GM18498 (cell line): ENCODE data around the gene ST6GALNAC5.
"Not testable (repeated sequence)": the region's sequence is repeated elsewhere in the genome, so short reads cannot be mapped to it uniquely, and the experiment has no call there.

ENCODE experiments used
- ATAC-seq: cut with Tn5 transposase; IDR thresholded peaks from one replicate; pipeline ENCODE4 v1.9.1; 2021; ENCODE audit warnings: mild to moderate bottlenecking, moderate library complexity; ENCODE audit not compliant: unreplicated experiment

Gene ST6GALNAC5

DNA sequence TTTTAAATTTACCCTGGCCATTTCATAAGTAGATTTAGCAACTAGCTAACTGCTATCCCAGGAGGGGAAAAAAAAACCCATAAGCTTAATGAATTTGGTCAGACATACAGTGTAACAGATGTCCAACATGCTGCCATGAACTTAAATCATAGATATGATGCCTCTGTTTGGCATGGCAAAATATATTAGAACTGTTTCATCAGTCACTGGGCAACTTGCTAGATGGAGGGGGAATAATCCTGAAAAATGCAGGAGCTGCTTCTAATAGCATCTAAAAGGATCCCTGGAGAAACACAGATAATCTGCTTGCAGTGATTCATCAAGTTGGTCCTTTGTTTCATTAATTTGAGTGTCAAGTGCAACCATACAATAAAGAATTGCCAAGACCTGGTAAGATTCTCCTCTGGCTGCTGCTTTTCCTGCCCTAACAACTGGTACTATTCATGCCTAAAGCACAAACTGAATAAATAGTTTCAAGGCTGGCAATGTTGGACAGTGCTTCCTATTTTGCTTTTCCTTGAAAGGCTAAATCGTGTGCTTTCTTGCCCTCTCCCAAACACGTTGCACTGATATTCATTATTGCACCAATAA lies 1.5 kb upstream of the ST6GALNAC5 start:
- ATAC-seq: no peak

DNA sequence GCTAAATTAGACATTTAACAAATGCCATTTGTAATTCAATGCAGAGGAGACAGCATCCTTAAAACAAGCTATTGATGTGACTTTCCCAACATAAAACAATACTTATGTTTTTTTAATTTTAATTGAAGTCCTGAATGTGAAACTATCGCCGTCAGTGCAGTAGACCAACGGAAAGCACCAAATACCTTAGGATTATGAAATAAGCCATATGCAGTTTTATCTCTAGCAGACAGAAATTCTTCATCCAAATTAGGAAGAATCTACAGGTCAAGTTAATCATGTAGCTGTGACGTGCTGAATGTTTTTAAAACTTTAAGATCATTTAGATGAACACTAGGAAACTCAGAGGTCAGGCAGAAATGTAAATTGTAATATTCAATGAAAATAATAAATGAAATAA lies 714 bp upstream of the ST6GALNAC5 start:
- no peak for ATAC-seq

DNA sequence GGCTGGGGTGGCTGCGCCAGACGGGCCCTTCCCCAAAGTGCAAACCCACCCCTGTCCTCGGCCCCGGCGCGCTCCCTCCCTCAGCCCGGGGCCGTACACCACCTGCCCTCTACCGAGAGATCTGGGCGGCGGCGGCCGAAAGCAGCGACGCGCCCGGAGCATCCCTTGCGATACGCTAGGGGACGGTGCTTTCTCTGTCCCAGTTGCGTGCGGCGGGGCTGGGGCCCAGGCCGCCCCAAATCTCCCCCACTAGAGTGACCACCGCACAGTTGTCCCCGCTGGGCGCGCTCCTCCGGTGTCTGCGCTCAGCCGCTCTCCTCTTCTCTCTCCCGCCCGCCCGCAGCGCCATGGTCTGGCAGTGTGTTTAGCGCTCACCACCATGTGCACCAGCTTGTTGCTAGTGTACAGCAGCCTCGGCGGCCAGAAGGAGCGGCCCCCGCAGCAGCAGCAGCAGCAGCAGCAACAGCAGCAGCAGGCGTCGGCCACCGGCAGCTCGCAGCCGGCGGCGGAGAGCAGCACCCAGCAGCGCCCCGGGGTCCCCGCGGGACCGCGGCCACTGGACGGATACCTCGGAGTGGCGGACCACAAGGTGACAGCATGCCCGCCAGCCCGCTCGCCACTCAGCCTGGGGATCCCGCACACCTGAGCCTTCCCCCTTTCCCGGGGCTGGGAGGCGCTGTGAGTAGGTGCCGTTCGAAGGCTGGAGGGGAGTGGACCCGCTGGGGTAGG lies 1.0 kb downstream of the ST6GALNAC5 start:
- peak; percentile 55 for ATAC-seq

DNA sequence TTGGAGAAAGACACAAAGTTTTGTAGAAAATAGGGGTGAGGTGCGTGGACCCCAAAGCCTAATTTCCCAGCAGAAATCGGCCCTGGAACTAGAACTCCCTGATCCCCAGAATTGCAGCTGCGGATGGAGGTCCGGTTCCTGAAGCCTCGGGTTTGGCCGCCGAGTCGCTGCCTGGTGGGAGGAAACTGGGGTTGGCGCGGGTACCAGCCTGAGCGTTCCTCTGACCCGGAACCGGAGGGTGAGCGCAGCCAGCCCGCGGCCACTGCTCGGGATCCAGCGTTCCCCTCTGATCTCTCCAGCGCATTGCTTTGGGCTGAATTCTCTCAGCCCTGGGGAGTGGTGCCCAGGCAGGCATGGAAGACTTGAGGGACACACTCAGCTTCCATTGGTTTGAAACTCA lies 1.6 kb downstream of the ST6GALNAC5 start:
- no peak for ATAC-seq

DNA sequence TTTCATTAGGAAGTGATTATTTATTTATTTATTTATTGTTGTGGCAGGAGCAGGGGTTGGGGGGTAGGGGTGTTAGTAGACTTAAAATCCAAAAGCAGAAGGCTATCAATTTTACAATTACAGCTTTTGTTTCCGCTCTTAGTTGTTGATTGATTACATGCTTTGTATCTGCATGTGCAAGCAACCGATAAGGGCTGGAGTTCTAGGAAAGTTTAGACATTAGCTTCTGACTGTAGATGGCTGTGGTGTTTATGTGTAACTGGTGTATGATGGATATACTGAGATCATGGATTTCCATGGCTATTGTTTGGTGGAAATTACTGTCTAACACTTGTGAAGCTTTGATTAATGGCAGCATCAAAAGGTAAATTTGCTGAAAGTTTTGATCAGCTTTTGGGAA lies 2.8 kb downstream of the ST6GALNAC5 start:
- ATAC-seq: no peak

DNA sequence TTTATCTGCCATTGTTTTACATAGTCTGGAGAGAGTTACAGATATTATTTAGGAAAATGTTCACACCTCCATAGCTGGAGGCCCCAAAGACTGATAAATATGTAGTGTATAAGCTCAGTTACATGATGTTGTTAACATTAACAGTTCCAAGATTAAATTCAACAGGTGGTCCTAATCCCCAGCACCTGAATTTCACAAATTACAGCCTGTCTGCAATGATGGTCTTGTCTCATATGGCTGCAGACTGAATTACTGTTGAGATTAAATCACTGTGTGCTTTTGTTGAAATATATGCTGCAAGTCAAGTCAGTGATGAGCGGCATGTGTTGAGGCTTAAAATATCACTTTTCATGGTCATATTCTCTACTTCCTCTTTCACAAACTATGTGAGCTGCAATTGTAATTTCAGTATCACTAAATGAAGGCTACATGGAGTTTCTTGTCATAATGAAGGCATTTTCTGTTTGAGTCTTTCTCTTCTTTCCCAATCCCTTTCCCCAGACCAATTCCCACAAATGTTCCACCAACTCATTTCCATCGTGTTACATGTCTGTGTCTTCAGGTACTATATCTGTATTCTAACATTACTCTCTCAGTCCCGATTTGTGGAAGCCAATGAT lies 4.2 kb downstream of the ST6GALNAC5 start:
- peak; percentile 94 for ATAC-seq

DNA sequence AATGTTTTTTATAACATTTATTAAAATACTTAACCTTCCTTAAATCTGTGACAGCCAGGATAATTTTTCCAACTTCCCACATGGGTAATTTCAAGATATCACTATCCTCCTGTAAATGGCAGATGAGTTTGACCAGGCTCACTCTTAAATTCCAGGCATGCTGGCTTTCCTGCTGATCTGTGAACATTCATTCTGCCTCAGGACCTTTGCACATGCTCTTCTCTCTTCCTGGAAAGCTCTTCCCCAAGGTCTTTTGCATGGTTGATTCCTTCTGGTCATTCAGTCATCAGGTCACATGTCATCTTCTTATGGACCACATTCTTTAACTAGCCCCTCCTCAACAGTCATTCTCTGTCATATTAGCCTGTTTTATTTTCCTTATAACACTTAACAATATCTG lies 5.7 kb downstream of the ST6GALNAC5 start:
- ATAC-seq: no peak

DNA sequence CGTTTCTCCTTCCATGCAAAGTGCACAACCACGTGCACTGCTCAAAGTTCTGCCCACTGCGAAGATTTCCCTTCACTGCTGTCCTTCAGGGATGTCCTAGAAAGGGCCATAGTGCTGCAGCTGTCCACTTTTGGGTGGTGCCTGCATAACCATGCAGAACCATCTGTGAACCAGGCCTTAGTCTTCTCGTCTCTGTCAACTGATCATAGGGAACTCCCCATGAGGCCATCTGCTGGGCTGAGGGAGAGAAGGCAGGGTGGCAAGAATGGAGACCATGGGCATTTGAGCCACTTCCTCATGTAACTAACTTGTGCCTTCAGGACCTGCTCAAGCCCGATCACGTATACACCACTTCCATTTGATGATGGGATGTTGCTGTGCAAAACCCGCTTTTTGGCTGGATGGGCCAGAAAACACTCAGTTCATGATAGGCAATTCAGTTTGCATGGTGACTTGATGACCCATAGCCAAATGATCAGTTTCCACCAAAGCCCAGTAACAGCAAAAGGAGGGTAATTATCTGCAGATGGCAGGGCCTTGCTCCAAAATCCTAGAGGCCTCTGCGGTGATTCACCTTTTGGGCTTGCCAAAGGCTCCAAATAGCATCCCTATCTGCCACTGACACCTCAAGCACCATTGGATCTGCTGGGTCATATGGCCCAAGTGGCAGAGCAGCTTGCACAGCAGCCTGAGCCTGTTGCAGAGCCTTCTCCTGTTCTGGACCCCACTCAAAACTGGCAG lies 9.5 kb downstream of the ST6GALNAC5 start:
- ATAC-seq: no peak

DNA sequence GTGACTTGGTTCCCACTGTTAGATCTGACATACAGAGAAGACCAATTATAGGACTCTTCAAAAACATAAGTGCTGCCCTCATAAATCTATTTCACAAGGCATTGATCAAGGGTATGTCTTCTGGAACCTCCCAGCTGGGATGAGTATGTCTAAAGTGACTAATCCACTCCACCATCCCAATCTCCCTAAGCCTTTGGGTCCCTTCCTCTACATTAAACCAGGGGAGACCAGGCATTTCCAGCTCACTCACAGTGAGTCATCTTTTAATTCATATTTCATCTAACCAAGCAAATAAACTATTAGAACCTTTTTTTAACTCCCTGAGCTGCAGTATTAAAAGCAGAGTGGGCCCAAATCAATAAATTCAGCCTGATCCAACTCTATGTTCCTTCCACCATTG lies 11.7 kb downstream of the ST6GALNAC5 start:
- ATAC-seq: not testable (repeated sequence)

DNA sequence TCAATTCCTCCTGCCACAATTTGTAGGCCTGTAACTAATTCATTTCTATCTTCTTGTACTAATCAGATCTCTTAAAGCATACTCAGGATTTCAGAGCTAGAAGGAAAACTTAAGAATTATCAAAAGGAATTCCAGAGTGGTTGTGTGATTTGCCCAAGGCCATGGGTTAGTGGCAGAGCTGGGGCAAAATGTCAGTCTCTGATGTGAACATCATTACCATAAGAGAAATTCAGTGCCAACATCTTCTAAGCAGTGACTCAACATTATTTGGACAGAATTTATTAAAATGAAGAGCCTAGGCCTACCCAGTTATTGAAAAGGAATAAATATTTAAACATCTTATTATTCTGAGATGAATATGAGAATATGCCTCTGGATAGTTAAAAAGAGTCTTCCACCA lies 14.5 kb downstream of the ST6GALNAC5 start:
- no peak for ATAC-seq

DNA sequence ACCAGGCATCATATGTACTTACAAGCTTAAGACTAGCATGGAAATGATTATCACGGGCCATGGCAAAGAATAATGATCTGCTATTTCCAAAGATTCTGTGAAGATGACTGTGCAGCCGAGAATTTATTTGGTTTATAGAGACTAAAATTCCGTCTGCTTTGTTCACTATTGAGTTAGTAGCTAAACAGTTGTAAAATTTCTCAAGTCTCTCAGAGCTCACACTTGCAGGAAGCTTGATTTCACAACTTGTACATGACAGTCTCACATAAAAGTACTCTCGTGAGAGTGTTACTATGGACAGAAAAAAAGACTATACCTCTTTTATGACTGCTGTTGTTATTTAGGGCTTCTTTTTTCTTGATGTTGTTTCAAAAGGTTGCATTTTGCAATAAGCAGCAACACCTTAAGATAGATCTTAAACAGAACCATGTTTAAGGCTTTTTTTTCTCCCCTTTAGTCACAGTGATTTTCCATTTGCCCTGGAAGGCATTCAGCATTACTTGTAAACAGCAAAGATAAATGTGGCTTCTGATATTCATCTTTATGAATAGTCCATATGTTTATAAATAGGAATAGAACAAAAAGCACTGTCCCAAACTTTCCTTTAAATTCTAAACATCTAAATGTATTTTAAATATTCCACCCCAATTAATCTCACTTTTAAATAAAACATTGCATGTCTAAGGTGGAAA lies 24.8 kb downstream of the ST6GALNAC5 start:
- no peak for ATAC-seq

DNA sequence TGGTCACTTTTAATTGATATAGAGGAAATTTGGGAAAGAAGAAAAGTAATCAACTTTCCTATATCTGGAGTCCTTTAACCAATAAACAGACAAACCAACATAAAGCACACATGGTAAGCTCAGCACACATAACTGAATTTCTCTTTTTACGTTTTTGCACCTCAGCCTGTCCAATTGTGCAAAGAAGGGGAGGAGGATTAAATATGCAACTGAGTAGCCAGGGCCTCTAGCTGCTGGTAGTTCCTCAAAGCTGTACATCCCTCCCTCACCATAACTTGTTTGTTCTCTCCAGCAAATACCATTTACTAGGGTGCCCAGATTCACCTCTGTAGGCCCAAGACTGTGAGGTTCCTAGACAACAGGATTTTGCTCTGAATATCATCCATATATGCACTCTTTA lies 25.4 kb downstream of the ST6GALNAC5 start:
- ATAC-seq: no peak

DNA sequence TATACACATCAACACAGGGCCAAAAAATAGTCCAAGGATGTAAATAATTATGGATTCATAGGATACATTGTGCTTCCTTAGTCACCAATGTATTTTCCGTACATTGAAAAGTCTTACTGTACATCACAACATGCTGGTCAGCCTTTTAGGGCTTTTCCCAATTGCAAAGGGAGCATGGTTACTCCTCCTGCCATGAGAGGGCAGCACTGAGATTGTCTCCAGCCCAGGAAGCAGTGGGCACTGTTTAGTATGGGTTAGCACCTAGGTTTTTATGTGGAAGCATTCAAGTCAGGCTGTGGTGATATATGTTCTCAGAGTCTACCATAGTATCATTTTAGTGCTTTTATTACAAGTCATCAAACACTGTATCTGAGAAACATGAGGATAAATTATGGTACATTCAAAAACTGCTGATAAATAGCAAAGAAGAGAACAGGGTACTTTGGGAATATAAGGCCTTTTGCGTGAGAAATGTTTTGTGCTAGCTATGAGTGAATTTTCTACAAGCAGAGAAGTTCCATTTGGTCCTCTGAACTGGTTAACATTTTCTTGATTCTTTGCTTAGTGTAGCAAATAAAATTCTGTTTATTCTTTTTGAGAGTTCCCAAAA lies 34.0 kb downstream of the ST6GALNAC5 start:
- peak; percentile 96 for ATAC-seq

DNA sequence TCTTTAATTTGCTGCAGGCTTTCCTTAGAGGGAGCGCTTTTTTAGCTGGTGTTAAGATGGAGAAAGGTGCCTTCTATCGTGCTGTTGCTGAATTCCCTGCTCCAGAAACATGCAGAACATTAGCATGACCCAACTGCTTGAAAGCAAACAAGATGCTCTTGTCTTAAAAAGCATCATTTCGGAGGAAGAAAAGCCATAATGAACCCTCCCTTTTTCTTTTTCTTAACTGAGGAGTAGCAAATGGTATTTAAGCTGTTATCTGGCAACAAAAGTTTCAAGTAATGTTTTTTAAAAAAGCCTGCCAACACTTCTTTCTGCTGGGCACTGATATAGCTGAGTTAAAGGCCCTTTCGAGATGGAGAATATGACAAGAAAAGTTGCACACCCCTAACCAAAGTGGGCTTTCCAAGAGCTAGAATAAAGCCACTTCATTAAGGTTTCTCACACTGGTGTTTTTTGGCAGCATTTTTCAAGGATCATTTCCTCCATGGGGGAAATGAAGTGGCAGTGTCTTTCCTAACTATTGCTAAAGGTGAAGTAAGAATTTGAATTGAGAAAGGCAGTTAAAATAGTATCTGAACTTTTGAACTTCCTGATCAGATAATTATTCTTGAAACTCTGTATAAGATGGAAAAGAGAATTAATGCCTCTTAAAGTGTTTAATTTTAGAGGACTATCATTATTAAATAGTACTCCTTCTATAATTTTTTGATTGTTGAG lies 38.8 kb downstream of the ST6GALNAC5 start:
- no peak for ATAC-seq

DNA sequence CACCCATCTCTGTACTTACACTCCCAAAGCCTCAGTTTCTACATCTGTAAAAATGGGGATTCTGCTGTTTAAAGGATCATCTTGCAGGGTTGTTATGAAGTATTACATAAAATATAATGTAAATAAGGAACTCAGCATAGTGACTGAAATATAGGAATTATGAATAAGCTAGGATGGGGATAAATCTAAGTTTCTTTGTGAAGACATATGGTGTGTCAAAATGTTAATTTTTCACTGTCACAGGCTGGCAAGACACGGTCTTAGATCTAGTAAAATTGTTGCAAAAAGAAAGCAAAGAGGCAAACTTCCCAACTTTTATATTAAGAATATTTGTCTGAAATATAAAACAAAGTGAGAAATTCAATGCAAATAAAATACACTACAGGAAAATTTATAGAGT lies 42.0 kb downstream of the ST6GALNAC5 start:
- no peak for ATAC-seq

DNA sequence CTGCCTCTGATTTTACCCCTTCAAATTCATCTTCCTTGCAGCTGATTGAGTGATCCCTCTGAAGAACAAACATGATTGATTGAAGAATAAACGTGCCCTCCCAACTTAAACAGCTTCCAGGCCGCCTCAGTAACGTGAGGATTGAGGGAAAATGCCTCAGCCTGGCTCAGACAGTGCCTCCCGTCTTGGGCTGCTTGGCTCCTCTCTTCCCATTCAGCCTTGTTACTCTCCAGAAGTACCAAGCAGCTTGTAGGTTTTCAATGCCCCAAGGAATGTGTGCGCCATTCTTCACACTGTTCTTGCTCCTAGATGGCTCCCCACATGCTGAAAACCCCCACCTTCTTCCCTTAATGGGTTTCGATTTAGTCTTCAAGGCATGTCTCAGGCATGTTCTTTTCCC lies 51.8 kb downstream of the ST6GALNAC5 start:
- no peak for ATAC-seq

DNA sequence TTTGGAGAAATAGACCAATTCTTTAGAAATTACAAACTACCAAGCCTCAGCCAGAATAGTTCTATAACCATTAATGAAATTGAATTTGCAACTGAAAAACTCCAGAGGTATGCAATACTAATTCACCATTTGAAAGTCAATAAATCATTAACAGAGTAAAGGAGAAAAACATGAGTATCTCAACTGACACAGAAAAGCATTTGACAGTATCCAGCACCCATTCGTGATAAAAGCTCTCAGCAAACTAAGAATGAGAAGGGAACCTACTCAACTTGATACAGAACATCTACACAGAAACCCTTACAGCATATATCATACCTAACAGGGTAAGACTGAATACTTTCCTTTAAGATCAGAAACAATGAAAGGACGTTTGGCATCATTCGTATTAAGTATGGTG lies 54.3 kb downstream of the ST6GALNAC5 start:
- no peak for ATAC-seq

DNA sequence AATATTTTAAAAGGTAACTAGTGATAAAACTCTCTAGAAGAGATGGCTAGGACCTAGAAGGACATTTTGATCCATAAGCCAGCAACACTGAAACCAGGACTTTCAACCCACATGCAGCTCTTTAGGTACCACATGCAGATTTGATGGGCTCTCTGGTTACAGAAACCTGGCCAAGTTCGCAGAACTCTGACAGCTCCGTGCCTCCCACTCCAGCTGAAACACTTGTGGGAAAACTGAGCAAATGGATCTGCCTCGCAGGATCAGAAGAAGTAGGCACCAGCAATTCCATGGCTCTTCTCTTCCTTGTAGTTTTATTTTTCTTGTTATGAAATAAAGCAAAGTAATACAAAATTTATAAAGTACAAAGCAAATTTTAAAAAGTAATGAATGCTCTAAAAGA lies 58.5 kb downstream of the ST6GALNAC5 start:
- no peak for ATAC-seq

DNA sequence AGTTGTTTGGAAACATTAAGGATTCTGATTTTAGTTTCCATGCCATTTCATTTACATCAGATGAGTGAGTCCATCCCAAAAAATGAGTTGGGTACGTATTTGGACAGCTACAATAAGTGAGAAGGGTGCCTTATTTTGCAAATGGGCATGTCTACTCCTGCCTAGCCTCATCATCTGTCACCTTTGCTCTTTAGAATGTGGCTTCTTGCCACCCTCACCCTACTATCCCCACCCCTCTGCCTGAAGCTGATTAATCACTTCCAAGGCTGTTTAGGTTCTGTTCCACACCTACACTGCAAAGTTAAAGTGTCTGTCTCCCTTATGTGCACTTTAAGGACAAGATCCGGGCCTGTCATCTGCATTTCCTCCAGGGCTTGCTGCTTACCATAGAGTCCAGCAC lies 61.2 kb downstream of the ST6GALNAC5 start:
- no peak for ATAC-seq

DNA sequence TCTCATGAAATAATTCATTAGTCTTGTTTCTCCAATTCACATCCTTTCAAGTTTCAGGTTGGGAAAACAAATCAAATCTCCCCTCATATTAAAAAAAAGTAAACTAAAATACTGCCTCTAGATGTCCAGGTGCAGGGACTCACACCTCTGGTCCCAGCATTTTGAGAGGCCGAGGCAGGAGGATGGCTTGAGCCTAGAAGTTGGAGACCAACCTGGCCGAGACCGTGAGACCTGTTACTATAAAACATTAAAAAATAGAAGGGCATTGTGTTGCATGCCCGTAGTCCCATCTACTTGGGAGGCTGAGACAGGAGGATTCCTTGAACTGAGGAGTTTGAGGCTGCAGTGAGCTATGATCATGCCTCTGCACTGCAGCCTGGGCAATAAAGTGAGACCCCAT lies 61.9 kb downstream of the ST6GALNAC5 start:
- no peak for ATAC-seq
